H9 (cell line): Measurements from ENCODE around the gene SCAF8. TPM values are rescaled to one million over a fixed set of nuclear protein-coding genes. Genes with fewer than 3 reads are reported as not detected.
"Not testable (repeated sequence)": the region's sequence is repeated elsewhere in the genome, so short reads cannot be mapped to it uniquely, and the experiment has no call there.

Source experiments
- DNase-seq: peaks from one replicate; pipeline ENCODE4 v3.0.0-alpha.2; 2017
- H2AFZ ChIP-seq: one replicate; pipeline ENCODE4 v1.6.1; 2013; ENCODE audit warnings: mild to moderate bottlenecking, low read length, control low read depth, moderate library complexity
- H2AK5ac ChIP-seq: 2 replicates; pipeline ENCODE4 v1.6.1; 2013; ENCODE audit warnings: low read length, control low read depth, mixed read lengths; ENCODE audit not compliant: insufficient read length
- H2BK120ac ChIP-seq: one replicate; pipeline ENCODE4 v1.6.1; 2013; ENCODE audit warnings: low read depth, mild to moderate bottlenecking, low read length, control low read depth, inconsistent platforms; ENCODE audit not compliant: poor library complexity, severe bottlenecking
- H2BK12ac ChIP-seq: 2 replicates; pipeline ENCODE4 v1.6.1; 2013; ENCODE audit warnings: low read length, control low read depth, mixed read lengths, low read depth; ENCODE audit not compliant: insufficient read length
- H2BK15ac ChIP-seq: 2 replicates; pipeline ENCODE4 v1.6.1; 2013; ENCODE audit warnings: low read depth, low read length, control low read depth
- H2BK20ac ChIP-seq: one replicate; pipeline ENCODE4 v1.6.1; 2013; ENCODE audit warnings: low read depth, mild to moderate bottlenecking, low read length, control low read depth, inconsistent platforms; ENCODE audit not compliant: poor library complexity, severe bottlenecking
- H2BK5ac ChIP-seq: 2 replicates; pipeline ENCODE4 v1.6.1; 2013; ENCODE audit warnings: low read length, control low read depth, mixed read lengths; ENCODE audit not compliant: insufficient read length
- H3K14ac ChIP-seq: 2 replicates; pipeline ENCODE4 v1.6.1; 2013; ENCODE audit warnings: low read length, control low read depth; ENCODE audit not compliant: insufficient read depth
- H3K18ac ChIP-seq: 2 replicates; pipeline ENCODE4 v1.6.1; 2013; ENCODE audit warnings: low read depth, mild to moderate bottlenecking, mixed read lengths, low read length, control low read depth; ENCODE audit not compliant: insufficient read length
- H3K23ac ChIP-seq: 2 replicates; pipeline ENCODE4 v1.6.1; 2013; ENCODE audit warnings: low read length, control low read depth, mixed read lengths, low read depth; ENCODE audit not compliant: insufficient read length
- H3K23me2 ChIP-seq: 2 replicates; pipeline ENCODE4 v1.6.1; 2013; ENCODE audit warnings: low read depth, mild to moderate bottlenecking, mixed read lengths, low read length, control low read depth; ENCODE audit not compliant: insufficient read length, poor library complexity, severe bottlenecking
- H3K27ac ChIP-seq: 2 replicates; pipeline ENCODE4 v1.5.1; 2013; ENCODE audit warnings: low read length, control low read depth, mixed read lengths, low read depth; ENCODE audit not compliant: insufficient read length
- H3K27me3 ChIP-seq: 2 replicates; pipeline ENCODE4 v1.6.1; 2013; ENCODE audit warnings: low read length, control low read depth, inconsistent platforms; ENCODE audit not compliant: insufficient read depth
- H3K4ac ChIP-seq: 2 replicates; pipeline ENCODE4 v1.6.1; 2013; ENCODE audit warnings: low read depth, mild to moderate bottlenecking, control low read depth, inconsistent platforms, low read length, moderate library complexity
- H3K4me1 ChIP-seq: 2 replicates; pipeline ENCODE4 v1.6.1; 2013; ENCODE audit warnings: low read length, control low read depth, inconsistent platforms; ENCODE audit not compliant: insufficient read depth
- H3K4me2 ChIP-seq: 2 replicates; pipeline ENCODE4 v1.6.1; 2013; ENCODE audit warnings: low read length, control low read depth, mixed read lengths; ENCODE audit not compliant: insufficient read length, insufficient read depth
- H3K56ac ChIP-seq: 2 replicates; pipeline ENCODE4 v1.6.1; 2013; ENCODE audit warnings: low read depth, mild to moderate bottlenecking, mixed read lengths, low read length, control low read depth; ENCODE audit not compliant: insufficient read length
- H3K79me1 ChIP-seq: 2 replicates; pipeline ENCODE4 v1.6.1; 2013; ENCODE audit warnings: low read depth, mild to moderate bottlenecking, moderate library complexity, low read length, control low read depth, inconsistent platforms; ENCODE audit not compliant: insufficient read depth, poor library complexity, severe bottlenecking
- H3K79me2 ChIP-seq: 2 replicates; pipeline ENCODE4 v1.6.1; 2013; ENCODE audit warnings: low read length, control low read depth, inconsistent platforms; ENCODE audit not compliant: insufficient read depth
- H3K9ac ChIP-seq: 2 replicates; pipeline ENCODE4 v1.6.1; 2013; ENCODE audit warnings: low read length, control low read depth, mixed read lengths; ENCODE audit not compliant: insufficient read length; ENCODE audit errors: extremely low read depth
- H3K9me3 ChIP-seq: one replicate; pipeline ENCODE4 v1.6.1; 2013; ENCODE audit warnings: low read depth, low read length, inconsistent platforms; ENCODE audit not compliant: control insufficient read depth
- H3T11ph ChIP-seq: one replicate; pipeline ENCODE4 v1.6.1; 2013; ENCODE audit warnings: mild to moderate bottlenecking, low read length, control low read depth, inconsistent platforms
- H4K20me1 ChIP-seq: one replicate; pipeline ENCODE4 v1.6.1; 2013; ENCODE audit not compliant: control insufficient read depth, insufficient read length, insufficient read depth
- H4K5ac ChIP-seq: 2 replicates; pipeline ENCODE4 v1.6.1; 2013; ENCODE audit warnings: low read depth, mild to moderate bottlenecking, mixed read lengths, low read length, control low read depth; ENCODE audit not compliant: insufficient read length
- H4K8ac ChIP-seq: replicated peaks from 2 replicates; pipeline ENCODE4 v1.6.1; 2013; ENCODE audit warnings: low read length, control low read depth, mixed read lengths, low read depth; ENCODE audit not compliant: insufficient read length
- H4K91ac ChIP-seq: 2 replicates; pipeline ENCODE4 v1.6.1; 2013; ENCODE audit warnings: low read depth, mild to moderate bottlenecking, moderate library complexity, mixed read lengths, low read length, control low read depth; ENCODE audit not compliant: insufficient read length
- H3K27ac Mint-ChIP-seq, 3 experiments: 2 replicates in 2 of 3; 3 replicates in 1 of 3; pipeline ENCODE4 v1.8.0; 2020 to 2021; ENCODE audit warnings: mixed read lengths in 3 of 3, mild to moderate bottlenecking in 1 of 3, moderate library complexity in 1 of 3
- H3K27me3 Mint-ChIP-seq: 2 replicates; pipeline ENCODE4 v1.8.0; 2021; ENCODE audit warnings: low read depth, mild to moderate bottlenecking, moderate library complexity, mixed read lengths
- H3K36me3 Mint-ChIP-seq, 3 experiments: 2 replicates in 2 of 3; 3 replicates in 1 of 3; pipeline ENCODE4 v1.8.0; 2020 to 2021; ENCODE audit warnings: low read depth in 3 of 3, mixed read lengths in 3 of 3; ENCODE audit not compliant: insufficient read depth in 1 of 3
- H3K4me1 Mint-ChIP-seq, 2 experiments: 2 replicates each; pipeline ENCODE4 v1.8.0; 2020; ENCODE audit warnings: mixed read lengths in 2 of 2
- H3K4me3 Mint-ChIP-seq, 2 experiments: 2 replicates in 1 of 2; 3 replicates in 1 of 2; pipeline ENCODE4 v1.8.0; 2020 to 2021; ENCODE audit warnings: mild to moderate bottlenecking in 2 of 2, mixed read lengths in 2 of 2, moderate library complexity in 1 of 2
- H3K9me3 Mint-ChIP-seq, 2 experiments: 2 replicates in 1 of 2; 3 replicates in 1 of 2; pipeline ENCODE4 v1.8.0; 2020; ENCODE audit warnings: mild to moderate bottlenecking in 2 of 2, mixed read lengths in 2 of 2, moderate library complexity in 1 of 2
- CTCF ChIP-seq: fragments of 200-600 bp; sonication (generic); conservative IDR thresholded peaks from 3 replicates; pipeline ENCODE4 v1.8.0; 2021; ENCODE audit warnings: antibody characterized with exemption, mild to moderate bottlenecking
- WGBS: extraction: QIAGEN DNeasy Blood & Tissue Kit; methylation state at CpG from one replicate; pipeline ENCODE4 v1.1.7; 2013; ENCODE audit warnings: missing lambda C conversion rate, low lambda C conversion rate, mixed read lengths; ENCODE audit not compliant: insufficient read length; ENCODE audit errors: extremely low coverage; 5-methylcytosine and 5-hydroxymethylcytosine counted together
- total RNA-seq: library from RNA; stranded (reverse); gene quantifications from 2 replicates; pipeline ENCODE4 v1.2.1, GENCODE V29; 2021

Gene SCAF8
- total RNA-seq, 1 experiment from 2014 or later = 78.5 TPM

GRCh38 chr6:154773610-154774089 is 40.4 kb downstream of the SCAF8 start:
- Mint-ChIP-seq H3K4me3 (no peak overlapping the region), H3K36me3 (peaks cover 3 to 16% (median 8%) of the 10 kb centered on the region in 3 experiments; a peak in 5 of 7 replicates), H3K27ac (no peak overlapping the region), H3K27me3 (no peaks in the 10 kb centered on the region), H3K9me3 (no peaks in the 10 kb centered on the region), H3K4me1 (peaks cover 14 to 16% of the 10 kb centered on the region in 2 experiments)
- no peak overlapping the region for H4K91ac ChIP-seq
- H3K9me3 ChIP-seq = no peaks in the 10 kb centered on the region
- no peaks in the 10 kb centered on the region for H3K23me2 ChIP-seq
- no peak overlapping the region for H3K18ac ChIP-seq
- H3K79me2 ChIP-seq = peaks cover 27% of the 10 kb centered on the region; the same call in 1 of the 2 replicates
- DNase-seq = no peak
- H3K4ac ChIP-seq = no peak overlapping the region
- no peak overlapping the region for H3K27ac ChIP-seq
- H2AFZ ChIP-seq = no peak overlapping the region
- no peak overlapping the region for H3T11ph ChIP-seq
- no peak overlapping the region for H2BK15ac ChIP-seq
- no peak overlapping the region for H3K4me2 ChIP-seq
- peaks cover 16% of the 10 kb centered on the region for H3K79me1 ChIP-seq
- TF ChIP-seq CTCF = no peak
- H4K8ac ChIP-seq = no peak overlapping the region
- no peak overlapping the region for H3K14ac ChIP-seq
- no peak overlapping the region for H3K9ac ChIP-seq
- H3K23ac ChIP-seq = no peak overlapping the region
- H2AK5ac ChIP-seq = no peak overlapping the region
- no peaks in the 10 kb centered on the region for H4K20me1 ChIP-seq
- H2BK120ac ChIP-seq = no peak overlapping the region
- no peaks in the 10 kb centered on the region for H3K4me1 ChIP-seq
- H3K56ac ChIP-seq = no peak overlapping the region
- H2BK5ac ChIP-seq = no peak overlapping the region
- no peaks in the 10 kb centered on the region for H3K27me3 ChIP-seq
- H2BK12ac ChIP-seq = no peak overlapping the region
- no peak overlapping the region for H4K5ac ChIP-seq
- WGBS = no CpG with 5 or more reads among the region's 4 CpGs
- no peak overlapping the region for H2BK20ac ChIP-seq

- H3K79me1 ChIP-seq, H2AK5ac ChIP-seq, H3K9me3 Mint-ChIP-seq, DNase-seq, H3K23ac ChIP-seq, H4K91ac ChIP-seq, H4K8ac ChIP-seq, H3T11ph ChIP-seq, H3K9ac ChIP-seq, H3K4me3 Mint-ChIP-seq, H3K27me3 ChIP-seq, H3K4me2 ChIP-seq, H3K56ac ChIP-seq, H4K20me1 ChIP-seq, H3K4me1 Mint-ChIP-seq, H2BK12ac ChIP-seq, H3K9me3 ChIP-seq, H3K4ac ChIP-seq, H3K27me3 Mint-ChIP-seq, H2AFZ ChIP-seq, H3K14ac ChIP-seq, H3K79me2 ChIP-seq, H3K4me1 ChIP-seq, H3K27ac Mint-ChIP-seq, H3K18ac ChIP-seq, H2BK20ac ChIP-seq, H2BK5ac ChIP-seq, H3K27ac ChIP-seq, H2BK120ac ChIP-seq, H2BK15ac ChIP-seq, H3K23me2 ChIP-seq, H4K5ac ChIP-seq: not testable (repeated sequence)
- WGBS = no CpG with 5 or more reads among the region's 5 CpGs
- H3K36me3 Mint-ChIP-seq = peaks cover 12 to 40% (median 25%) of the 10 kb centered on the region in 3 experiments; a peak in 6 of 7 replicates
Observed at GRCh38 chr6:154779157-154779556, 45.9 kb downstream of the SCAF8 start.
